GM19467 (cell line): ENCODE results near the gene MRGPRX2.

Source experiments
- ATAC-seq: cut with Tn5 transposase; IDR thresholded peaks from one replicate; pipeline ENCODE4 v1.9.1; 2021; ENCODE audit warnings: mild to moderate bottlenecking, moderate library complexity; ENCODE audit not compliant: unreplicated experiment

MRGPRX2 gene

GRCh38 chr11:19076744-19077589 lies 16.4 kb upstream of the MRGPRX2 start:
- ATAC-seq, result no peak

DNA sequence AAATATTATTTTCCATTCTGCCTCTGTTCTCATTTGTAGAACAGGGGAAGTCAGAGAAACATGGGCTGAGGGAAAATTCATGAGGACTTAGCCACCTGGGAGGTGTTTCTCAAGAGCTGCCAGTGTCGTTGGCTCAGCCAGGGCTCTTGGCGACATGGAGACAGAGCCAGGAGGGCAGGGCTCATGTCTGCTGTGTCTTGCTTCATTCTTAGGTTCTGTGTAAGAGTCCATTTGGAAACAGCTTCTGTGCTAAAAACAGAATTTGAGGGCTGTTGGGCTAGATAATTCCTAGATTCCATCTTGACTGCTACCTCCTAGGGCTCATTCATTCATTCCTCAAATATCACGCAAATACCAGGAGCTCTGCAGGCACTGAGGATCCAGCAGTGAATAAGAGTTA lies 15.1 kb upstream of the MRGPRX2 start:
- no peak for ATAC-seq

DNA sequence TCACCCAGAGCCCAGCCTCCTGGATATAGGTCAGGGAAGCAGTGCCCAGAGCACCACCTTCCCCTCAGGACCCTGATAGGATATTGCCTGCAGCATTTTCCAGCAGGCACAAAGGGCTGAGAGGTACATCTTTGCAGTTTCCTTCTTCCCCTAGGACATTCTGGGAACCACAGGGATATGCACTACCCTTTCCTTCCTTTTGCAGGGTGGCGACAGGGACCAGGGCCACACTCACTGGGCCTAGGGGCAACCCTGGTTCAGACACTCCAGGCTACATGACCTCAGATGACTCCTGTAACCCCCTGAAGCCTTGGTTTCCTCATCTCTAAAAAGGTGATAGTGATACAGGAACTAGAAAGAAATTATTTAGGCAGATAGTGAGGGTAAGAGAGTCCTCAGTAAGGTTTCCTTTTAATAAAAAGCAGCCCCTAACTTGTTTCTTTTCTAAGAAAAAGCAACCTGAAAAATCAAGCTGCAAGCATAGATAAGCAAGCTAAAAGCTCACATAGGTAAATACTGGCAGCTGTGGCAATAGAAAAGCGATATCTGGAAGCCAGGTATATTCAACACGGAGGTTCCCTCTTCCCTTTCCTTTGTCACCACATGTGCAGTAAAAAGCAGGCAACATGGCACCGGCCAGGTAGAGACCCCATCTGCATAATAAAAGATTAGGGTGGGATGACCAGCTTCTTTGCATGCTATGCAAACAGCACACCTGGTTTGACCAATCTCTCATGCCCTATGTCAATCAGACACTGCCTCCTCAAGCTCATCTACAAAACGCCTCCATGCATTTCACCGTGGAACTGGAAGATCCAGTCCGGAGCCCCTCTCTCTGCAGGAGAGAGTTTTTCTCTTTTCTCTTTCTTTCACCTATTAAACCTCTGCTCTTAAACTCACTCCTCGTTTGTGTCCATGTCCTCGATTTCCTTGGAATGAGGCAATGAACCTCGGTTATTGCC lies 13.2 kb upstream of the MRGPRX2 start:
- ATAC-seq, result no peak

GRCh38 chr11:19072464-19072863 lies 11.9 kb upstream of the MRGPRX2 start:
- no peak for ATAC-seq

GRCh38 chr11:19071255-19071654 lies 10.7 kb upstream of the MRGPRX2 start:
- peak; percentile 87 for ATAC-seq

- no peak for ATAC-seq
Measured at GRCh38 chr11:19059833-19060232, 684 bp downstream of the MRGPRX2 start.

- no peak for ATAC-seq
Measured at GRCh38 chr11:19055905-19056304, 4.6 kb downstream of the MRGPRX2 start.

- ATAC-seq, result no peak
Measured at GRCh38 chr11:19055016-19055415, 5.5 kb downstream of the MRGPRX2 start.

DNA sequence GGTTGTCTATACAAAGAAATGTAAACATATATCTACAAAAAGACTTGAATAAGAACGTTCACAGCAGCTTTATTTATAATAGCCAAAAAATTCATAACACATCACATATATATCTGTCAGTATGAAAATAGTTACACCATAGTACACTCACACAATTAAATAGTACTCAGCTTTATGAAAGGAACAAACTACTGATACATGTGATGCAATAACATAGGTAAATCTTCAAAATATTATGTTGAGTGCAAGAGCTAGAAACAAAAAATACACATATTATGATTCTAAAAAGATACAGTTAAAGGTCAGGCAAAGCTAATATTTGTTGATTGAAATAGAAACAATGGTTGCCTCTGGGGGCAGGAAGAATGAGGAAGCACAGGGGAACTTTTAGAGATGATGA lies 6.6 kb downstream of the MRGPRX2 start:
- no peak for ATAC-seq

DNA sequence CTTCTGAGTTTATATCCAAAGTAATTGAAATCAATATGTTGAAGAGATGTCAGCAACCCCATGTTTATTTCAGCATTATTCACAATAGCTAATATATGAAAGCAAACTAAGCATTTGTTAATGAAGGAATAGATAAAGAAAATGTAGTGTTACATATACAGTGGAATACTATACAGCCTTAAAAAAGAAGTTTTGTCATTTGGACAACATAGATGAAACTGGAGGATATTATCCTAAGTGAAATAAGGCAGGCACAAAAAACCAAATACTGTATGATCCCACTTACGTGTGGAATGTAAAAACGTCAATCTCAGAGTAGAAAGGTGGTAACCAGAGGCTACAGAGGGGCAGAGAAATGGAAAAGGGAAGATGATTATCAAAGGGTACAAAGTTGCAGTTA lies 10.2 kb downstream of the MRGPRX2 start:
- ATAC-seq, result no peak

- ATAC-seq, result no peak
Measured at GRCh38 chr11:19049351-19049750, 11.2 kb downstream of the MRGPRX2 start.

GRCh38 chr11:19040051-19040450 lies 20.5 kb downstream of the MRGPRX2 start:
- no peak for ATAC-seq

- no peak for ATAC-seq
Measured at GRCh38 chr11:19039409-19039808, 21.1 kb downstream of the MRGPRX2 start.

GRCh38 chr11:19032990-19033389 lies 27.5 kb downstream of the MRGPRX2 start:
- ATAC-seq, result no peak

- no peak for ATAC-seq
Measured at GRCh38 chr11:19027829-19028595, 32.5 kb downstream of the MRGPRX2 start.

DNA sequence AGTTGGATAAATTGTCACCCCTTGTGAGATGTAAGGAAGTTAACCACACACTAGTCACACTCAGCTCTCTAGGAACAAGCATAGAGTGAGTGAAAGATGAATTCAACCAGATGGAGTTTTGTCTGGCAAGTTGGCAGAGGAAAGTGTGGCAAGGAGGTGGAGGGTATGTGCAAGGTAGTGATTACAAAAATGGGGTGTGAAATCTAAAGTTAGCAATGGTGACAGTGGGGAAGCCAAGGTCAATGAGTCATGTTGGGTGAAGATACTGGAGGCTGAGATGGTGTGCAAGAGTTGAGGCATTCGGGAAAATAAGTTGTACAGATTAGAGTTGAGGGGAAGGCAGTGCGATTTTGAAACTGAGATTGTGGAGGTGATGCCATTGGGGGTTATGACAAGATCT lies 33.7 kb downstream of the MRGPRX2 start:
- ATAC-seq, result no peak

- ATAC-seq, result no peak
Measured at GRCh38 chr11:19025481-19026406, 34.8 kb downstream of the MRGPRX2 start.

DNA sequence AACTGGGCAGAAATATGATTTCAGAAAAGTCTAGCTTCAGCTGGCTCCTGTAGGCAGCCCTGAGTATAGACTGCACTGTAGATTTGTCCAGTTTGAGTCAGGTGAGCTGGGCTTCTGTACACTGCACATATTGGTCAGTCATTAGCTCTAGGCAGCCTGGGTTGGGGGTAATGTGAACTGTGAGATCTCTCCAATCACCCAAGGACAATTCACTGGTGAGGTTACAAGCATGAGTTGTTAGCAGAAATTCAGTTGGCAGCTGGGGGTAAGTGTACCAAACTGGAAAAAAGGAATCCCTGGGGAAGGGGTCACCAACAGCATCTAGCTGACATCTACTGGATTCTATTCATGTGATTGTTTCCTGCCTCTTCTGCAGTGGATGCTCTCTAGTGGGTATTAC lies 39.7 kb downstream of the MRGPRX2 start:
- no peak for ATAC-seq

- no peak for ATAC-seq
Measured at GRCh38 chr11:19018901-19019300, 41.6 kb downstream of the MRGPRX2 start.
